Fibroblast of upper back skin (primary cell): ENCODE results near the gene PHACTR3.
A peak's percentile ranks its signal among the peaks of the same experiment; 100 is the strongest.
"Not testable (repeated sequence)": the region's sequence is repeated elsewhere in the genome, so short reads cannot be mapped to it uniquely, and the experiment has no call there.

Experiments
- DNase-seq: peaks from one replicate; pipeline ENCODE4 v3.0.0-alpha.2; 2013

PHACTR3 gene

DNA sequence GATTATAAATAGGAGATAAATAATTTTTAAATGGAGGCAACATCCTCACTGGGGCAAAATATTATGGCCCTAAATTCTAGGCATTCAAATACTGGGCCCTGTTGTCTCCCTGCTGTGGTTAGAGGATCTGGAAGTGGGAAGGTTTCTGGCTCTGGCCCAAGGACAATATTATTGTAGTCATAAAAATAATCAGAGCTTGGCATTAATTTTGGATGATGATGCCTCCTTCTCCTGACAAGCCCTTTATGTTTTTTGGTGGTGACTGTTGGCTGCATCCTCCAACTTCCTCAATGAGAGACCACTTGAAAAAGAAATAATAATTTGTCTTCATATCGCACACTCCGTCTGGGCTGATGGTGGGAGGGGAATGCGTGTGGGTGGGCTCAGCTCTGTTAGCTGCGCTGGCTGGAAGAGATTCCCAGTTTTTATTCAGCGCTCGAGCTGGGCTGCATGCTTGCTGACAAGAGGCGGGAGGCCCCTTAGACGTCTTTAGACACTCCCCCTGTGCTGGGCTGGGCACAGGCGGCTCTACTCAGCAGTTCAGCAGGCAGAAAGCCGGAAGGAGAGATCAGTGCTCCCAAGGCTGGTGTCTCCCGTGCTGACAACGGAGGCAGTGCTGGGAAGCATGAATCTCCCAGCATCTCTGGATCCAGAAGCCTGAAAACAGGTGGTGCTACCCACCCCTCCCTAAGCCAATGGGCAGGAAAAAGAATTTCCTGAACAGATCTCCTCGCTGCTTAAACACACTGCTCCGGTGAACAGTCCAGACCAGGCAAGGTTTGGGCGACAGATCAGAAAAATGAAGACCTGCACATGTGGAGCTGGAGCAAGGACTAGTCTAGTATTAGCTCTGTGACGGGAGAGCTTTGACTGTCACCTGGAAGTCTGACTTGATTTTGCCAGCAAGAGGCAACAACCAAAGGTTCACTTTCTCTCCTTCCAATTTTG, 231.4 kb downstream of the PHACTR3 start:
- peak; percentile 41 for DNase-seq

DNA sequence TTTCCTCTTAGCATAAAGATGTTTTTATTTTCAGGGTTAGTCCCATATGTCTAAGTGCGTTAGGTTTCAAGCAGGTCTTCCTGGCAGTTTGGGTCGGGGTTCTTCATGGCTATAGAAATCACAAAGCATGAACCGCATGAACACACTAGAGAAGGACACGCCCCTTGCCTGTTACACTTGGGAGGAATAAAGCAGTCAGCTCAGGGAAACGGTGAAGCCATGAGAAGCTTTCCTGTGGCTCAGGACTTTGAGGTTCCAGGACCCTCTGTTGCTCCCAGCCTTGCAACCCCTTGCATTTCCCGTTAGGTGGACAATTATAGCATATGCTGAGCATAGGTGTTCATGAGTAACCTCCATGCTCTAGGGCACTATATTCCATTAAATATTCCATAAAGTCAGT, 232.4 kb downstream of the PHACTR3 start:
- DNase-seq, result no peak

DNA sequence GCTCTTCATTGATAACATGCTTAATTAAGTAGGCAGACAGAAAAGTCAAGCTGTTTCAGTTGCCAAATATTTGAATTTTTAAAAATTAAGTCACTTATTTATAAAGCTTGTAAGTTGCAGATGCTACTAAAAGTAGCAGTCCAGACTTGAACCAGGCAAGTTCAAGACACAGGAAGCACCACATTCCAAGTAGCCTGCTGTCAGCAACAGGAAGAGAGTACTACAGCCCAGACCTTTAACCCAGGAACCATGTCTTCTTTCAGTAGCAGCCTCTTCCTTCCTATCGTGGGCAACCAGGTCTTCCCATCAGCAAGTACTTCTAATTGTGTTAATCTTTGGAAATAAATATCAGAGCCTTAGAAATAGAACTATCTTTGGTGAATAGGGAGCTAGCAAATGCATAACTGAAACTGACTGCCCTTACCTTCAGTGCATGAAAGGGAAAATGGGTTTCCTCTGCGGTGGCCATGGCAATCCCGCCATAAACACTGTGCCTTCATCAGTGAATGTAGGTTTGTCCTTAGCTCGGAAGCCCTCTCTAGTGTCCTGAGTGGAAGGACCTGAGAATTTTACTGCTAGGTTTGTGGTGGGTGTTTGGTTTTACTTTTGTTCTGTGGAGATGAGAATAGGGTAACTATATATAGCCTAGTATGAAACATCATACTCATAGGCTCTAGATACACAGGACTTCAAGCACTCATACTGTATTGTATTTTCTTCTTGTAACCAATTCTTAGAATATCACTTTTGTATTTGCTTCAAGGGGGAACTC, 233.5 kb downstream of the PHACTR3 start:
- no peak for DNase-seq

DNA sequence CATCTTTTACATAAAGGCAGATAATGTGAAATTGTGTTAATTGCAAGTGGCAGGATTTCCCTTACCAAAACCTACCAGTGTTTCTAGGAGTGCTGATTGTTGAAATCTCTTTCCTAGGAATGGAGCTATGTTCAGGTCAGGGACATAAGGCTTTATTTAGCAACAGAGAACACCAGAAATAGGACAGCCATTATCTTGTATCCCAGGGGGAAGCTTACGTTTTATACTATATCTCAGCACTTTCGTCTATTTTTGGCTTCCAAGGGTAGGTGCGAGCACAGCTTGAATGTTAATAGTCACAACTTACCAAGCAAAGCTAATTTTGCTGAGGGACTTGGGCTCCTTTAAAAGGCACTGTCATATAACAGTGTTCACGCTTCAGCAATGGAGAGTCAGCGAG, 235.1 kb downstream of the PHACTR3 start:
- DNase-seq, result no peak

DNA sequence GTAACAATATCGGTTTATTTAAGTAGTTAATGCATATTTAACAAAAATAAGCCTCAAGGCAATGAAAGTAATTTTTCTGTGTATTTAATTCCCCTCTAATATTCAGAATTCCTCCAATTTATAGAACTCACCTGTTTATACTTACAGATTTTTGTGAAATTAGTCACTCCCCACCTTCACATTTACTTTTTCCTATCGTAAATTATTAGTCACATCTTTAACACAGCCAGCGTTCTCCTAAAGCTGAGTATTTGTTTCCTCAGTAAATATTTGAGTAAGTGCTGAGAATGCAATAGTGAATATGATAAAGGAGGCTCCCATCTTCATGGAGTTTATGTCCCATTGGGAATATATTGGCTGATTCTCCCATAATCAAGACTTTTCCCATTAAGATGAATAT, 241.1 kb downstream of the PHACTR3 start:
- DNase-seq, result no peak

DNA sequence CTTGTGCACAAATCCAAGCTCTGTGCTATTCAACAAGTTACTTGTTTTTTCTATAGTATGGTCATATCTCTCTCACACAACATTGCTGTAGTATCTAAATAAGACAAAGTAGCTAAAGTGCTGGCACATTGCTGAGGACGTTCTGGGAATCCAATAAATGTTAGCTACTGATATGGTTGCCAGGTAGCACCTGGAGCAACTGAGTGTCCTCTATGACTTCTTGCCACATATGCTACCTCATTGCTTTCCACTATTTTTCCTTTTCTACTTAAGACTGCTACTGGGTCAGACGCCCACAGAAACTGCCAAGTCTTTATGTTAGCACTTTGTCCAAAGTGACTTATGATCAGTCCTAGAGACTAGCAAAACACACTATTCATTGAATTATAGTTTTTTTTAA, 243.8 kb downstream of the PHACTR3 start:
- DNase-seq, result no peak

DNA sequence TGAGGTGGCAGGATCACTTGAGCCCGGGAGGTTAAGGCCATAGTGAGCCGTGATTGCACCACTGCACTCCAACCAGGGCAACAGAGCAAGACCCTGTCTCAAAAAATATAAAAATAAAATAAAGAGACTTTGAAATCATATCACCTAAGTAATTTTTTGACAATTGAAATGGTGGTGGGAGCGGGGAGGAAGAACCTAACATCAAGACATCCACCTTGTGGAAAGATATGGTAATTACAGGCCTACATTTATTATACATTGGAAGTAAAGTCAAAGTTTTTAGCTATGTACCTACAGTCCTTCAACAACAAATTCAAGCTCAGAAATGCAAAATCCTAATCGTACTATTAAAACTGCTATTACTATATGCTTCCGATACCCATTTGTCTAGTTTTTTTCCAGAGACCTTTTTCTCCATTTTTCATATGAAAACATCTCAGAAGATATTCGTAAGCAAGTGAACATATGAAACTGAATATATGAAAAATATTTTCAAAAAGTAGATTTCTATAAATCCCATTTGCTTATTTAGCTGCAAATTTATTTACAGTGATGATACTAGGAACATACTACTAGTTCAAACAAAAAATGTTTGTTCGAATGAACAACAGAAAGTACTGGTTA, 245.8 kb downstream of the PHACTR3 start:
- DNase-seq, result peak; percentile 31

DNA sequence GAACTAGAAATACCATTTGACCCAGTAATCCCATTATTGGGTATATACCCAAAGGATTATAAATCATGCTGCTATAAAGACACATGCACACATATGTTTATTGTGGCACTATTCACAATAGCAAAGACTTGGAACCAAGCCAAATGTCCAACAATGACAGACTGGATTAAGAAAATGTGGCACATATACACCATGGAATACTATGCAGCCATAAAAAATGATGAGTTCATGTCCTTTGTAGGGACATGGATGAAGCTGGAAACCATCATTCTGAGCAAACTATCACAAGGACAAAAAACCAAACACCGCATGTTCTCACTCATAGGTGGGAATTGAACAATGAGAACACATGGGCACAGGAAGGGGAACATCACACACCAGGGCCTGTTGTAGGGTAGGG, 252.2 kb downstream of the PHACTR3 start:
- not testable (repeated sequence) for DNase-seq

DNA sequence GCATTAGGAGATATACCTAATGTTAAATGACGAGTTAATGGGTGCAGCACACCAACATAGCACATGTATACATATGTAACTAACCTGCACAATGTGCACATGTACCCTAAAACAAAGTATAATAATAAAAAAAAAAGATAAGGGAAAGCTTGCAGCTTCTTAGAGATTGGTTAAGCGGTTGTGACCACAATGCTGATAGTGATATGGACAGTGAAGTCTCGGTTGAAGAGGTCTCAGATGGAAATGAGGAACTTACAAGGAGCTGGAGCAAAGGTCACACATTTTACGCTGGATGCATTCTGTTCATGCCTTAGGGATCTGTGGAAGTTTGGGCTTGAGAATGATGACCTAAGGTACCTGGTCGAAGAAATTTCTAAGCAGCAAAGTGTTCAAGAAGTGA, 252.6 kb downstream of the PHACTR3 start:
- DNase-seq, result not testable (repeated sequence)

DNA sequence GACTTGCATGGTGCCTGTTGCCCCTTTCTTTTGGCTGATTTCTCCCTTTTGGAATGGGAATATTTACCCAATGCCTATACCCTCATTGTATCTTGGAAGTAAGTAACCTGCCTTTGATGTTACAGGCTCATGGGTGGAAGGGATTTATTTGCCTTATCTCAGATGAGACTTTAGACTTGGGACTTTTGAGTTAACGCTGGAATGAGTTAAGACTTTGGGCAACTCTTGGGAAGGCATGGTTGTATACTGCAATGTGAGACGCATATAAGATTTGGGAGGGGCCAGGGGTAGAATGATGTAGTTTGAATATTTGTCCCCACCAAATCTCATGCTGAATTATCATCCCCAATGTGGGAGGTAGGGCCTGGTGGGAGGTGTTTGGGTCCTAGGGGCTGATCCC, 253.6 kb downstream of the PHACTR3 start:
- DNase-seq, result no peak

DNA sequence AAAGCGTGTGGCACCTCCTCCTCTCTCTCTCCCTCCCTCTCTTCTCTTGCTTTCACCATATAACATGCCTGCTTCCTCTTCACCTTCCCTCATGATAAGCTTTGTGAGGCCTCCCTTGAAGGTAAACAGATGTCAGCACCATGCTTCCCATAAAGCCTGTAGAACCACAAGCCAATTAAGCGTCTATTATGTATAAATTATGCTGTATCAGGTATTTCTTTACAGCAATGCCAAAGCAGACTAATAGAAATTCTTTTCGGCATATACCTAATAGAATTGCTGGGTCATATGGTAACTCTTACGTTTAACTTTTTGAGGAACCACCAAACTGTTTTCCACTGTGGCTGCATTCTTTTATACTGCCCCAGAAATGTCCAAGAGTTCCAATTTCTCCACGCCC, 254.1 kb downstream of the PHACTR3 start:
- DNase-seq, result no peak

DNA sequence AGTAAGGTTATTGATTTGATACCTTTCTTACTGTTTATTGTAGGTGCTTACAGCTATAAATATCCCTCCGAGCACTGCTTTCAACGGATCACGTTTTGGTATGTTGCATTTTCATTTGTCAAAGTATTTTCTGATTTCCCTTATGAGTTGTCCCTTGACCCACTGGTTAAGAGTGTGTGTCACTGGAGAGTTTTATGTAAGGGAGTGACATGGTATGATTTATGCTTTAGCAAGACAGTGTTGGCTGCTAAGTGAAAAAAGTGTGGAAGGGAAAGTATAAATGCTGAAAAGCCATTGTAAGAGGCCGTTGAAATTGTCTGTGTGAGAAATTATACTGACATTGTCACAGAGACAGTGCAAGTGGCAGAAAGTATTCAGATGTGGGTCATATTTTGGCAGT, 257.1 kb downstream of the PHACTR3 start:
- no peak for DNase-seq

DNA sequence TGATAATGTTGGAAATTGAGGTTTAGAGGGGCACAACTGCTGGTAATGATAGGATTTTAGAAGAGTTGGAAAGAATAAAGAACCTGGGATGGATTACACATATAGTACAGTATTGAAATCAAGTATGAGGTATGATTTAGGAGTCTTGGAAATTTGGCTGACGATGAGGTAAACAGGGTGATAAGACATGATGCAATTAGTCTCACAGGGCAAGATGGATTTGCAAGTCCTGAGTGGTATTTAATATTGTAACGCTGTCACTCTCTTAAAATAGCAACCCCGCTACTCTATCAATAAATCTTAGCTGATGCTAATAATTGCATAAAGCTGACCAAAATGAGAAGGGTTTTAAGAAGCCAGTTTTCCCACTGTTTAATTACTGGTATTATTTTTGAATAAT, 258.7 kb downstream of the PHACTR3 start:
- no peak for DNase-seq

DNA sequence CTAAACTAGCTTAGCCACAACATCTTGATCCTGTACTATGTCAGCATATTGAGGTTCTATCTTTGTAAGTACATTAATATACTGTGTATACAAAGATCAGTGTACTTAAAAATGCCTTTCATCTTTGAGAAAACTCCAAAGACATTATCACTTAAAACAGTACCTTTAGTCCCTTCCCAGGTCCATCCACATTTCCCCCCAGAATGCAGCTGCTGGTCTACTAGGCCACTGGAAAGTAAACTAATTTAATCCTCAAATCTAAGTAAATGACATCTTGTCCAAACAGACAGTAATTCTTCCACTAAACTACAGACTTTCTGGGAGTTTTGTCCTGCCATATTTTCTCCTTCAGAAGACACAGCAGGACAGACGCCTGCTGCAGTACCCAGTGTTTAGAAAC, 260.4 kb downstream of the PHACTR3 start:
- DNase-seq, result no peak

DNA sequence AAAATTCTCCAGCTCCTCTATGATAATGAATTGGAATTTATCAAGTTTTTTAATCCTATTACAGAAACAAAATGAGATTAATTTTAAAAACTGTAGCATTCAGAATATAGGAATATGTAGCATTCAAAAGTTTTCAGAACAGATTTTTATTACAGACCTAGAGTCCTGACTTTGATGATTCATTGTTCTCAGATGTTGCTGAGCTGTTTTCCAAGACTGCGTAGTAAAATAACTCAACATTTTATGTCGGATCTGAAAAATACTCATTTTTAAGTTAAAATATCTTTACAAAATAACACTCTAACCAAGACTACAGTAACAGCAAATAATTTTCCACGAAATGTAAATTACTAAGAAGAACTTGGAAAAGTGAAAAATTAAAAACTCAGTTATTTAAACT, 262.0 kb downstream of the PHACTR3 start:
- no peak for DNase-seq

DNA sequence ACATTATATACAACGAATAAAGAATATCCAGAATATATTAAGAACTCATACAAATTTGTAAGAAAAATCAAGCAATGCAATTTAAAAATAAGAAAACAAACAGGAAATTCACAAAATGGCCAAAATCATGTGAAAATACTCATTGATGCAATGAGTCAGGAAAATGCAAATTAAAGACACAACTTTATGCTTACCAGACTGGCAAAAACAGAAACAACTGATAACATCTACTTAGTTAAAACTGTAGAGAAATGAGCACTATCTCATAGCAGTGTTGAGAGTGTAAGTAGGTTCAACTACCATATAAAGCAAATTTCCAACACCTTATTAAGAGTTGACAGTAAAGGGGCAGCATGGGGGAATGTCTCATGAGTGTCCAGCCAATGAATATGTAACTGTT, 266.8 kb downstream of the PHACTR3 start:
- DNase-seq, result no peak

DNA sequence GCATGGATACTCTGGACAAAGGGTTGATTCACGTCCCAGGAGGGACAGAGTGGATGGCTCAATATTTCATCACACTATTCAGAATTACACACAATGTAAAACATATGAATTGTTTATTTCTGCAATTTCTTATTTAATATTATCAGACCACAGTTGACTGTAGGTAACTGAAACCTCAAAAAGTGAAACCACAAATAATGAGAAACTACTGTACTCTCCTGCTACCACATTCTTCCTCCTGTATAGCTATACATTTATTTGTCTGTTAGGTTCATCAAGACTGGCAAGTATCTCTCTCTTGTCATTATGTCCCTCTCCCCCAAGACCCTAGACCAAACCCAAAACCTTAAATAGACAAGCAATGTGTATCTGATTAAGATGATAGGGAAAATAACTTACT, 269.1 kb downstream of the PHACTR3 start:
- DNase-seq, result peak; percentile 5

DNA sequence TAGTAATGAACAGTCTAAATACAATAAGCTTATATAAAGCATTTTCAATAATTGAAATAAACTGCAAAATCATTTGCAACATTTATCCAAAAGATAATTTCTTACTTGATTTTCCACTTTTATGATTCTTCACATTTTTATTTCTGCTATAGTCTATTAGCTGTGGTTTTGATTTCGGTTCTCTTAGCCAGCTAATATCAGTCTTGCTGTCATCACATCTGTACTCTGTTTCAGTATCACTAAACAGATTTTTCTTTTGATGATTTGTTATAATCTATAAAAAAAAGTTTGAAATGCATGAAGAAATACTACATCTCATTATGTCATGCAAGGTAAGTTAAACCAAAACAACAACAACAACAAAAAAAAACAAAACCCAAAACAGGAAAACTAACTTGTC, 275.9 kb downstream of the PHACTR3 start:
- no peak for DNase-seq

DNA sequence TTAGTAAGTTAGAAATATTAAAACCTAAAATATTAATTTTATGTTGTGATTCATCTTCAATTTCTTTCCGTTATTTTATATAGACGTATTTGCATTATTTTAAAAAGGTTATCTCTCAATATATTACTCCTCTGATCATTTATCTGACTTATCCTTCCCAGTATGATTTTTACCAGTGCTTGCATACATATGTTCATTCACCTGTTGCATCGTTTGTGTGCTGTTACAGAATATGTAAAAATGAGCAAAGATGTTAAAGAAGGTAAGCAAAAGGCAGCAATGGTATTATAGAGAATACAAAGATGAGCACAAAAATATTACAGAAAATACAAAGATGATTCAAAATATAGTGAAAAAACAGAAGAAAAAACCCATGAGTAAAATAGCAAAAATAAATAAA, 280.2 kb downstream of the PHACTR3 start:
- DNase-seq, result no peak

DNA sequence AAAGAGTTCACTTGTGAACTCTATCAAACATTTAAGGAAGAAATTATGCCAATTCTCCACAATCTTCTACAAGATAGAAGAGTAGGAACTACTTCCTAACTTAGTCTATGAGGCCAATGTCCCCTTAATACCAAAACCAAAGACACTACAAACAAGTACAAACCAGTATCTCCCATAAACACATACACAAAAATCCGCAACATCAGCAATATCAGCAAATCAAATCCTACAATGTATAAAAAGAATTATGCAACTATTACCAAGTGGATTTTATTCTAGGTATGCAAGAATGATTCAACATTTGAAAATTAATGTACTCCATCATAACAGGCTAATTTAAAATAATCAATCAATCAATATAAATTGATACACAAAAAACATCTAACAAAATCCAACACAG, 283.7 kb downstream of the PHACTR3 start:
- no peak for DNase-seq

DNA sequence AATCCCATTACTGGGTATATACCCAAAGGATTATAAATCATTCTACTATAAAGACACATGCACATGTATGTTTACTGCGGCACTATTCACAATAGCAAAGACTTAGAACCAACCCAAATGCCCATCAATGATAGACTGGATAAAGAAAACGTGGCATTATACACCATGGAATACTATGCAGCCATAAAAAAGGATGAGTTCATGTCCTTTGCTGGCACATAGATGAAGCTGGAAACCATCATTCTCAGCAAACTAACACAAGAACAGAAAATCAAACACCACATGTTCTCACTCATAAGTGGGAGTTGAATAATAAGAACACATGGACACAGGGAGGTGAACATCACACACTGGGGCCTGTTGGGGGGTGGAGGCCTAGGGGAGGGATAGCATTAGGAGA, 285.7 kb downstream of the PHACTR3 start:
- DNase-seq, result not testable (repeated sequence)

DNA sequence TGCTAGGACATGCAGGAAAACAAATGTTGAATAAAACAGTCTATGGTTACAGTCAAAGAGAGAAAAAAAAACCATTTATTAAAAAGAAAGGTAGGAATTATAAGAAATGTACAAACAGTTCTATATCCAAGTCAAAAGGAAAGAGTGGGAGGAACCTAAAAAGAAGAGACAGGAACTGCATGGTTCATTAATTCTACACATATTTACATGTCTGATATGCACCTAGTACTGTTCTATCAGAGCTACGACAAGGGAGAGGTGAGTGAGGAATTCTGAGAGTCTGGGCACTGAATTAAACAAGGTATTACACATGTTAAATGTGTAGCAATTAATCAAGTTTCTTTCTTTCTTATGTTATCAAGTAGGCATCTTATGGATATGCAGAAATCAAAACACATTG, 287.2 kb downstream of the PHACTR3 start:
- no peak for DNase-seq

DNA sequence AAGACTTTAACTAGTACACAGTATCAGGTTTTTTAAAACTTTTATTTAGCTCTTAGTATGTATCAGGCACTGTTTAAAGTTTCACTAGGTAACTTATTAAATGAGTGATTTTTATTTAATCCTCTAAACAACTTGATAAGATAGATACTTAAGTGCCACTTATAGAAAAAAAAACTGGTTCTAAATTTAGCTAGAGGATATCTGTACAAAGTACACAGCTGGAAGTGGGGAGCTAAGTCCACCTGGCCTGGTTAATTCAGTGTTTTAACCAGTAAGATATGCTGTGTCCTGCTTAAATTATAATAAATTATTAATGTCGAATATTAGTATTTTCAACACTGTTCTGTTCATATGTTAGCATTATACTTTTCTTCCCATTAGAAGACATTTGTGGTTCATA, 291.6 kb downstream of the PHACTR3 start:
- no peak for DNase-seq
